Measurements from ENCODE around the gene GTF2H2C.
"Not testable (repeated sequence)": the region's sequence is repeated elsewhere in the genome, so short reads cannot be mapped to it uniquely, and the experiment has no call there.

The GTF2H2C gene

GRCh38 chr5:69559908-69560330, at the start of gene GTF2H2C:
Gene GTF2H2C, plus strand, starts transcription at chr5:69560191. Its CDS starts 4,942 bp downstream, at chr5:69565133.
- peak; percentile 24 to 56 (median 45) for DNase-seq (ENCODE audit: low read depth in 4 of 4, low spot score in 1 of 4)

GRCh38 chr5:69510694-69511093, 49.3 kb upstream of the GTF2H2C start:
- no peak for DNase-seq (ENCODE audit: low read depth in 4 of 4, low spot score in 1 of 4)

- no peak for DNase-seq (ENCODE audit: low read depth in 4 of 4, low spot score in 1 of 4)
Observed at GRCh38 chr5:69512740-69513260, 47.2 kb upstream of the GTF2H2C start.

- DNase-seq (ENCODE audit: low read depth in 4 of 4, low spot score in 1 of 4): not testable (repeated sequence)
Observed at GRCh38 chr5:69515570-69515969, 44.4 kb upstream of the GTF2H2C start.

- DNase-seq (ENCODE audit: low read depth in 4 of 4, low spot score in 1 of 4): no peak
Observed at GRCh38 chr5:69516769-69517168, 43.2 kb upstream of the GTF2H2C start.

GRCh38 chr5:69517763-69518212, 42.2 kb upstream of the GTF2H2C start:
- DNase-seq (ENCODE audit: low read depth in 4 of 4, low spot score in 1 of 4): no peak

- no peak for DNase-seq (ENCODE audit: low read depth in 4 of 4, low spot score in 1 of 4)
Observed at GRCh38 chr5:69519285-69519684, 40.7 kb upstream of the GTF2H2C start.

GRCh38 chr5:69522035-69522434, 38.0 kb upstream of the GTF2H2C start:
- no peak for DNase-seq (ENCODE audit: low read depth in 4 of 4, low spot score in 1 of 4)

GRCh38 chr5:69525490-69525889, 34.5 kb upstream of the GTF2H2C start:
- no peak for DNase-seq (ENCODE audit: low read depth in 4 of 4, low spot score in 1 of 4)

- DNase-seq (ENCODE audit: low read depth in 4 of 4, low spot score in 1 of 4): no peak
Observed at GRCh38 chr5:69526660-69527059, 33.3 kb upstream of the GTF2H2C start.

GRCh38 chr5:69527128-69527770, 32.7 kb upstream of the GTF2H2C start:
- no peak for DNase-seq (ENCODE audit: low read depth in 4 of 4, low spot score in 1 of 4)

GRCh38 chr5:69528035-69528434, 32.0 kb upstream of the GTF2H2C start:
- DNase-seq (ENCODE audit: low read depth in 4 of 4, low spot score in 1 of 4): no peak

- DNase-seq (ENCODE audit: low read depth in 4 of 4, low spot score in 1 of 4): no peak
Observed at GRCh38 chr5:69528609-69529008, 31.4 kb upstream of the GTF2H2C start.

GRCh38 chr5:69530561-69531405, 29.2 kb upstream of the GTF2H2C start:
- DNase-seq (ENCODE audit: low read depth in 4 of 4, low spot score in 1 of 4): no peak

GRCh38 chr5:69531406-69531801, 28.6 kb upstream of the GTF2H2C start:
- DNase-seq (ENCODE audit: low read depth in 4 of 4, low spot score in 1 of 4): no peak

GRCh38 chr5:69537911-69538310, 22.1 kb upstream of the GTF2H2C start:
- not testable (repeated sequence) for DNase-seq (ENCODE audit: low read depth in 4 of 4, low spot score in 1 of 4)

GRCh38 chr5:69538735-69539134, 21.3 kb upstream of the GTF2H2C start:
- DNase-seq (ENCODE audit: low read depth in 4 of 4, low spot score in 1 of 4): not testable (repeated sequence)

- DNase-seq (ENCODE audit: low read depth in 4 of 4, low spot score in 1 of 4): not testable (repeated sequence)
Observed at GRCh38 chr5:69541347-69541746, 18.6 kb upstream of the GTF2H2C start.

GRCh38 chr5:69542838-69543618, 17.0 kb upstream of the GTF2H2C start:
- DNase-seq (ENCODE audit: low read depth in 4 of 4, low spot score in 1 of 4): not testable (repeated sequence)

GRCh38 chr5:69544602-69545001, 15.4 kb upstream of the GTF2H2C start:
- not testable (repeated sequence) for DNase-seq (ENCODE audit: low read depth in 4 of 4, low spot score in 1 of 4)

Data from stimulated activated CD4-positive, alpha-beta T cell treated with anti-CD3 and anti-CD28 coated beads, Interleukin-1b, Interleukin-23, amount 100 ng/mL, for 24 hours (primary cell).